Stimulated activated CD8-positive, alpha-beta memory T cell treated with anti-CD3 and anti-CD28 coated beads, Interleukin-7, amount 100 ng/mL, for 24 hours (primary cell): ENCODE measurements around the gene KIAA1671.

Source experiments
- DNase-seq: peaks from one replicate; pipeline ENCODE4 v3.0.0-alpha.2; 2020; ENCODE audit warnings: low read depth

Gene KIAA1671

DNA sequence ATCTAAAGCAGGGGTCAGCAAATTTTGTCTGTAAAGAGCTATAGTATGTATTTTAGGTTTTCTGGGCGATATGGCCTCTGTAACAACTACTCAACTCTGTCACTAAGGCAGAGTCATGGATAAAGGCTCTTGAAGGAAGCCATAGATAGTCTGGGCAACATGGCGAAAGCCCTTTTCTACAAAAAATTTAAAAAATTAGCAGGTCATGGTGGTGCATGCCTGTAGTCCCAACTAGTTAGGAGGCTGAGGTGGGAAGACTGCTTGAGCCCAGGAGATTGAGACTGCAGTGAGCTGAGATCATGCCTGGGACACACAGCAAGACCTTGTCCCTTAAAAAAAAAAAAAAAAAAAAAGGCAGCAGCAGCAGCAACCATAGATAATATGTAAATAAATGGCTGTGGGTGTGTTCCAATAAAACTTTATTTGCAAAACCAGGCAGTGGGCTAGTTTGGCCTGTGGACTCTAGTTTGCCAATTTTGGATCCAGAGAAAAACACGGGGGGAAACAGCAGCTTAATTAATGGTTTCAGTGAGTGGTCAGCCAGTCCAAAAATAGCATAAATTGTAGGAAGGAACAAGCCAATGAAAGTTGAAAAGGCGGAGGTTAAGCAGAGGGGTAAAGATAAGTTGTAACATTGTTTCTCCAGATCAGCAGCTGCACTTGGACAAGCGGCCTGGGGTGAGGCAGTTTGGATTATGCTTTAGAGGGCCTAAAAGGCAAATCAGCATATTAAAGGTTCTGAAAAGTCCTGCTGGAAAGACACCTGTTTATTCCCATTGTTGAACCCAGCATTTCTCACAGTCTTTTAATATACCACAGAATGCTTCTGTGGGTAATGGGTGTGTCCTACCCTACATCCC lies 62.6 kb downstream of the KIAA1671 start:
- no peak for DNase-seq

GRCh38 chr22:25016311-25016710 lies 63.8 kb downstream of the KIAA1671 start:
- DNase-seq: no peak

- DNase-seq: no peak
These were observed 65.5 kb downstream of the KIAA1671 start for GRCh38 chr22:25018009-25018408.

GRCh38 chr22:25019427-25020184 lies 67.1 kb downstream of the KIAA1671 start:
- no peak for DNase-seq

DNA sequence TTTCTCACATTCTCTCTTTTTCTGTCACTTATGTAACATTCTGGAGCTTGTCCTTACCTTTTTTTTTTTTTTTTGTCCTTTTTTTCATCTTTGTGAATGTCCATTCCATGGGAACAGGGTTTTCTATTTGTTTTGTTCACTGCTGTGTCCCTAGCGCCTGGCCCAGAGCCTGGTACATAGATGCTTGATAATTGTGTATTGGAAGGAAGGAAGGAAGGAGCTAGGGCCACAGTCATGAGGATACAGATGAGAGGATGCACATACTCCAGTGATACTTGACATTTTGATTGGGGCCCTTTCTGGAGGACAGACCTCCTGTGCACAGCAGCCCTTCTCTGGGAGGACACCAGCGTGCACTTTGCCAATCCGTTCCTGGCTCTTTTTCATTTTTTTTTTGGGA lies 68.9 kb downstream of the KIAA1671 start:
- DNase-seq: no peak

DNA sequence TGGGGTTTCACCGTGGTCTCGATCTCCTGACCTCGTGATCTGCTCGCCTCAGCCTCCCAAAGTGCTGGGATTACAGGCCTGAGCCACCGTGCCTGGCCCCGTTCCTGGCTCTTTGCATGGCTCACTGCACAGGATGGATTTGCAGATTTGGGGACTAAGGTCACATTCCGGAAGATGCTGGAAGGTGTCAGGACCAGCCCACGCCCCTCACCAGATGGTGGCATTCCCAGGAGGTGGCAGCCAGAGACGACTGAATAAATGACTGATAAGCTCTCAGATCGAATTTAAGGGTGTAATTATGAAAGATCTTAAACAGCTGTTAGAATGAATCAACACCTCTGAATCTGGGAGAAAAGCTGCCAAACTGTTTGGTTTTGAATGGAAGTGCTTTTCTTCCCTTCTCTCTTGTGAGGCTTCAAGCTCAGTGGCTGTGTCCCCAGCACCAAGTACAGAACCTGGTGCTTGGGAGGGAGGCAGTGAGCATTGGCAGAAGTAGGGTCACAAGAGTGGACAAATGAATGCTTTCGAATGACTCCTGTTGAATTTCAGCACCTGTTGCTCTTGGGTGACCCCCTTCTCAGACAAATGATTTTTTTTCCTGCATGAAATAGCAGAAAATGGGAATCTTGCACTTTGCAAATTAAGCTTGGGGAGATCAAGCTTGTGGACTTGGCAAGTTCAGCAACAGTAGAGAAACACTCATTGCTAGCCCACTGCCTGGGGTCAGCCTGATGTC lies 69.6 kb downstream of the KIAA1671 start:
- no peak for DNase-seq

- DNase-seq: no peak
These were observed 71.4 kb downstream of the KIAA1671 start for GRCh38 chr22:25023879-25024278.

DNA sequence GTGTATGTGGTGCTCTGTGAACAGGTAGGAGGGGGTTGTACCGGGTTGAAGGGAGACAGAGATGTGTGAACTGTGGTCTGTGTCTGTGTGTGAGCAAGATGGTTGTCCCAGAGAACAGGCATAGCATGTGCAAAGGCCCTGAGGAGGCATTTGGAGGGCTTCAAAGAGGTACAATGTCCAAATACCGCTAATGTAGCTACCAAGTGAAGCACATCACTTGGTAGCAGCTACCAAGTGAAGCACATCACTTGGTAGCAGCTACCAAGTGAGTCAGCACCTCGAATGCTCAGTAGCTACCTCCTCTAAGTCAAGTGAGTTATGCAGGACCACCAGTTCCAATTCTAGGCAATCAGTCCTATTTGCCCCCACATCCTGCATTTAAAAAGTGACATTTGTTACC lies 72.4 kb downstream of the KIAA1671 start:
- DNase-seq: no peak

- DNase-seq: no peak
These were observed 73.2 kb downstream of the KIAA1671 start for GRCh38 chr22:25025491-25026400.

DNA sequence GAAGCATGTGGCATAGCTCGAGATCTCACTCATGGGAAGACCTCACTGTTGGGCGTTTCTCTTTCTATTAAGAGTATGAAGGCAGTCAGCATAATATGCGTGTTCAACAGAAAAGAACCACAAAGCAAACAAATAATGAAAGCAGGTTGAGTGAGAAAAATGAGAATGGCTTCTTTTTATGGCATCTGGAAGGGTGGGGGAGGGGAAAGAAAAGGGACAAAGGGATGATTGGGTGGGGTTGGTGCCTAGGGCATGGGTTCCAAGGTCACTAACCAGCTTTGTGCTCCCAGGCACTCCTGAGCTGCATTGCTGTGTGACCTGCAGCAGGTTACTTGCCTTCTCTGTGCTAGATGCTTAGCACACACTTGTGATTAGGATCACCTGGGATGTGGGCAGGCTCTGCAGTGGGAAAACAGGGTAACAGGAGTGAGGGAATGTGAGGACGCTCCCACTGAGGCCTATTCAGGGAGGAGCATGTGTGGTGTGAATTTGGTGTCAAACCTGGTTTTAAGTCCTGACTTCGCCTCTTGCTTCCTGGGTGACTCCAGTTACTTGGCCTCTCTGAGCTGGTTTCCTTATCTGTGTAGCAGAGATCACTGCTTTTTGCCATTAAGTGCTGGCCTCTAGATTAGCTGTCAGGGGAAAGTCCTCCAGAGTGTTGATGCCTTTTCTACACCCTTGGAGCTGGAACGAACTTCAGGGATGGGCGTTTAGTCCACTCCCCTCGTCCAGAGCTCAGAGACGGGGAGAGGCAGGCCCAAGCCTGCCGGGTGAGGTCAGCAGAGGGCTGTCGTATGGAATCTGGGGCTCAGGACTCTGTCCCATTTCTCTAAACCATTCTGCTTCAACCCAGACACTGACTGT lies 74.8 kb downstream of the KIAA1671 start:
- no peak for DNase-seq

GRCh38 chr22:25027959-25028840 lies 75.7 kb downstream of the KIAA1671 start:
- DNase-seq: no peak

DNA sequence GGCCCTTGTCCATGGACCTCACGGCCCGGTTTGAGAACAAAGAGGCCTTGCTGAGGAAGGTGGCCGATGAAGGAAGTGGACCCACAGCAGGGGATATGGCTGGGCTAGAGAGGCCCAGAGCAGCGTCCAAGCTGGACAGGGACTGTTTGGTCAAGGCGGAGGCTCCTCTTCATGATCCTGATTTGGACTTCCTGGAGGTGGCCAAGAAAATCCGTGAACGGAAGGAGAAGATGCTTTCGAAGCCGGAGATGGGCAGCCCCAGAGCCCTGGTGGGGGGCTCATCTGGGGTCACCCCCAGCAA lies 76.3 kb downstream of the KIAA1671 start:
- DNase-seq: no peak

GRCh38 chr22:25029181-25029580 lies 76.7 kb downstream of the KIAA1671 start:
- no peak for DNase-seq

DNA sequence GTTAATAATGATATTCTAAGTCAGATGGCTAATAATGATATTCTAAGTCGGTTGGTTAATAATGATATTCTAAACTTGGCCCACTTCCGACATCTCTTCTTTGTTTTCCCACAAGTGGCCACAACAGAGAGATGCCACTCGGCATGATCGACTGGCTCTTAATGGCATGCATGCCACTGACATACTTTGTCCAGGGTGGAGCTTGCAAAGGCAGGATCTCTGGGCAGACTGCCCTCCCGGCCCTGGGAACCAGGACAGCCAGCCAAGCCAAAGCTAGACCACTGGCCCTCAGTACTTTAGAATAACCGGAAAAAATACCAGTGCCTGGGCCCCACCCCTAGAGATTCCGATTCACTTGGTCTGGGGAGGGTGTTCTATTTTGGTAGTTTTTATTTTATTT lies 78.1 kb downstream of the KIAA1671 start:
- DNase-seq: no peak

DNA sequence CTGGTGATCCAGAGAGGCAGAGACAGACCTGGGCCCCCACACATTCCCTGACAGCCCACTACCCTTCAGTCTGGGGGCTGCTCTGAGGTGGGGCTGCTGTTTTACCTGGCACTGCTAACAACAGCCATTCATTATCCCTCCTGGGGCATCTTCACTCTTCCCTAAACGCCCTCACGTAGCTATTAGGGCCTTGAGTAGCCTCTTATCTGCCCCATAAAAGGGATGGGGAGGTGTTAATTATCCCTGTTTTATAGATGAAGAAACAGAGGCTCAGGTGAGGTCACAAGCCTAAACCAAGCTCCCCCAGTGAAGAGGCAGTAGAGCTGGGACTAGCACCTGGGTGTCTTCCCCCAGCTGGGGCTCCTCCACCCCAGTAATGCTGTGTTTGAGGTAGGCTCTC lies 79.5 kb downstream of the KIAA1671 start:
- DNase-seq: no peak

- DNase-seq: no peak
These were observed 83.2 kb downstream of the KIAA1671 start for GRCh38 chr22:25035715-25036114.

DNA sequence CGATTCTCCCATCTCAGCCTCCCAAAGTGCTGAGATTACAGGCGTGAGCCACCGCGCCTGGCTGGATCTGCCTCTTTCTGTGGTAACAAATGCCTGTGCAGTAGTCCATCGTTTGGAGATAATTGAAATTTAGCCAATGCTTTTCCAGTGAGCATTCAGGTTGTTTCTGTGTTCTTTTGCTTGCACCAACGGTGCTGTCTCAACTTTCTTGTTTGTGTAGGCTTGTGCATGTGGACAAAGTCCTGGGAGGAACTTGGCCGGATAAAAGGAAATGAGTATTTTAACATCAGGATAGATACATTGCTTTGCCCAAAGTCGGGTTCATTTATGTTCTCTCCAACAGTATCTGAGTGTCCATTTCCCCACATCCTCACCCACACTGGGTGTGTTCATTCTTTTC lies 85.7 kb downstream of the KIAA1671 start:
- DNase-seq: no peak

GRCh38 chr22:25038771-25039170 lies 86.3 kb downstream of the KIAA1671 start:
- DNase-seq: no peak

DNA sequence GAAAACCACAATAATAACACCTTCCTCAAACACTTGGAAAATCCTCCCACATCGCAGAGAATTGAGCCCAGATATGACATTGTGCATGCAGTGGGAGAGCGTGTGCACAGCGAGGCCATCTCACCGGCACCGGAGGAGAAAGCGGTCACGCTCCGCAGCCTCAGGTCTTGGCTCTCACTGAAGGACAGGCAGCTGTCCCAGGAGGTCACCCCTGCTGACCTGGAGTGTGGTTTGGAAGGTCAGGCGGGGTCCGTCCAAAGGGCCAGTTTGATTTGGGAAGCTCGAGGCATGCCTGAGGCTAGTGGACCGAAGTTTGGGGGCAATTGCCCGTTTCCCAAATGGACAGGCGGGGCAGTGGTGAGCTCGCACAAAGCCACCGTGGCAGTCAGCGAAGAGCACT lies 86.7 kb downstream of the KIAA1671 start:
- no peak for DNase-seq

- DNase-seq: no peak
These were observed 87.2 kb downstream of the KIAA1671 start for GRCh38 chr22:25039754-25040153.
